ENCODE results near the gene H2AZ1.

Gene H2AZ1

GRCh38 chr4:99945718-99946355 lies 4.2 kb downstream of the H2AZ1 start:
- DNase-seq: no peak

- no peak for DNase-seq
These were observed 6.1 kb downstream of the H2AZ1 start for GRCh38 chr4:99943904-99944437.

GRCh38 chr4:99938243-99938753 lies 11.8 kb downstream of the H2AZ1 start:
- no peak for DNase-seq

GRCh38 chr4:99934891-99935290 lies 15.2 kb downstream of the H2AZ1 start:
- DNase-seq: no peak

- no peak for DNase-seq
These were observed 22.5 kb downstream of the H2AZ1 start for GRCh38 chr4:99927566-99927965.

- no peak for DNase-seq
These were observed 28.9 kb downstream of the H2AZ1 start for GRCh38 chr4:99921174-99921573.

GRCh38 chr4:99918656-99919055 lies 31.4 kb downstream of the H2AZ1 start:
- DNase-seq: no peak

- DNase-seq: no peak
These were observed 32.5 kb downstream of the H2AZ1 start for GRCh38 chr4:99917575-99917974.

GRCh38 chr4:99915449-99915848 lies 34.6 kb downstream of the H2AZ1 start:
- no peak for DNase-seq

Data from SHP77 treated with DMSO at 0.1 percent for 48 hours (cell line).